Keratinocyte (primary cell): ENCODE measurements around the gene ITGAE. TPM values are rescaled to one million over a fixed set of nuclear protein-coding genes. Genes with fewer than 3 reads are reported as not detected.

ENCODE experiments used
- DNase-seq: peaks from one replicate; pipeline ENCODE4 v3.0.0-alpha.2; 2011; ENCODE audit warnings: low read depth, missing footprints, low spot score
- FAIRE-seq: peaks from 2 replicates; lab custom pipeline; 2011; peaks lifted over from hg19 to GRCh38; lab: Jason Lieb, UNC
- H2AFZ ChIP-seq: 2 replicates; pipeline ENCODE4 v1.6.0; 2012; ENCODE audit warnings: low read length, control low read depth, inconsistent platforms; ENCODE audit not compliant: control insufficient read depth
- H3K27ac ChIP-seq: 2 replicates; pipeline ENCODE4 v1.5.1; 2011; ENCODE audit warnings: low read length; ENCODE audit not compliant: control insufficient read depth, insufficient read depth
- H3K27me3 ChIP-seq: 3 replicates; pipeline ENCODE4 v1.6.0; 2011; ENCODE audit warnings: low read length; ENCODE audit not compliant: control insufficient read depth, insufficient read depth; ENCODE audit errors: extremely low read depth
- H3K36me3 ChIP-seq, 2 experiments: 2 replicates in 1 of 2; 3 replicates in 1 of 2; pipeline ENCODE4 v1.5.1; 2011; ENCODE audit warnings: low read length in 2 of 2, mild to moderate bottlenecking in 1 of 2; ENCODE audit not compliant: control insufficient read depth in 2 of 2, insufficient read depth in 2 of 2; ENCODE audit errors: extremely low read depth in 1 of 2
- H3K4me1 ChIP-seq: 3 replicates; pipeline ENCODE4 v1.5.1; 2011; ENCODE audit warnings: low read length; ENCODE audit not compliant: control insufficient read depth, insufficient read depth; ENCODE audit errors: extremely low read depth
- H3K4me2 ChIP-seq: 3 replicates; pipeline ENCODE4 v1.6.0; 2011; ENCODE audit warnings: low read depth, low read length; ENCODE audit not compliant: control insufficient read depth, insufficient read depth; ENCODE audit errors: extremely low read depth
- H3K4me3 ChIP-seq, 3 experiments: fragments of 200-600 bp in 1 of 3; sonication (generic) in 1 of 3; 2 replicates in 2 of 3; 3 replicates in 1 of 3; pipeline ENCODE4 v1.5.1; 2011 to 2016; ENCODE audit warnings: low read length in 3 of 3, mild to moderate bottlenecking in 3 of 3, control low read depth in 2 of 3, inconsistent platforms in 1 of 3, low read depth in 1 of 3, mixed read lengths in 1 of 3, mixed run types in 1 of 3, moderate library complexity in 1 of 3; ENCODE audit not compliant: control insufficient read depth in 2 of 3, insufficient read depth in 2 of 3; ENCODE audit errors: extremely low read depth in 1 of 3
- H3K79me2 ChIP-seq: 2 replicates; pipeline ENCODE4 v1.6.0; 2012; ENCODE audit warnings: low read length; ENCODE audit not compliant: control insufficient read depth, insufficient read depth
- H3K9ac ChIP-seq: 3 replicates; pipeline ENCODE4 v1.6.0; 2011; ENCODE audit warnings: low read length; ENCODE audit not compliant: control insufficient read depth, insufficient read depth; ENCODE audit errors: extremely low read depth
- H3K9me1 ChIP-seq: 3 replicates; pipeline ENCODE4 v1.6.0; 2011; ENCODE audit warnings: low read length; ENCODE audit not compliant: control insufficient read depth, insufficient read depth; ENCODE audit errors: extremely low read depth
- H3K9me3 ChIP-seq: 2 replicates; pipeline ENCODE4 v1.5.1; 2012; ENCODE audit warnings: low read depth, low read length; ENCODE audit not compliant: control insufficient read depth
- H4K20me1 ChIP-seq: 3 replicates; pipeline ENCODE4 v1.6.0; 2011; ENCODE audit warnings: low read length; ENCODE audit not compliant: control insufficient read depth, insufficient read depth; ENCODE audit errors: extremely low read depth
- CTCF ChIP-seq, 3 experiments: IDR thresholded peaks in 1 of 3; conservative IDR thresholded peaks in 1 of 3; optimal IDR thresholded peaks in 1 of 3; 2 replicates in 2 of 3; 3 replicates in 1 of 3; pipeline versions ENCODE3 to v1.5.1; 2011; ENCODE audit warnings: low read length in 3 of 3, mild to moderate bottlenecking in 3 of 3, moderate library complexity in 2 of 3, control low read depth in 1 of 3, inconsistent platforms in 1 of 3; ENCODE audit not compliant: insufficient read depth in 2 of 3; ENCODE audit errors: extremely low read depth in 1 of 3
- EZH2 ChIP-seq: IDR thresholded peaks from one replicate; pipeline ENCODE4 v1.6.1; 2012; ENCODE audit warnings: inconsistent platforms, mild to moderate bottlenecking, low read length, moderate library complexity
- dilution Hi-C: fragments of 300-500 bp; cut with MboI; formaldehyde crosslinking; loops from one replicate; pipeline ENCODE4 v1.7.0; 2020; ENCODE audit warnings: low sequenced_read_pairs; ENCODE audit not compliant: extremely low pct_ligation_motif_present
- polyA plus RNA-seq, 5 experiments: library from polyadenylated mRNA; depleted of rRNA in 3 of 5; stranded (reverse) in 3 of 5; stranded (forward) in 1 of 5; unstranded in 1 of 5; fragments of >200 nt; gene quantifications; 1 replicate in 1 of 5; 2 replicates in 3 of 5; 3 replicates in 1 of 5; pipeline versions ENCODE4 v1.2.1 to v1.2.3, GENCODE V29; 2011 to 2012; ENCODE audit warnings: missing spikeins in 2 of 5, low read depth in 1 of 5, low replicate concordance in 1 of 5

ITGAE gene
- polyA plus RNA-seq, 1 donor (not counting 4 experiments of a cell fraction or from before 2014, with no cell fraction given) = 66.6 TPM

GRCh38 chr17:3689262-3690093 lies 111.5 kb downstream of the ITGAE start:
- no peak overlapping the region for H3K4me2 ChIP-seq
- no peak overlapping the region for H3K27ac ChIP-seq
- no peaks in the 10 kb centered on the region for H3K9me3 ChIP-seq
- DNase-seq = no peak
- H2AFZ ChIP-seq = no peak overlapping the region
- dilution Hi-C loops = no loop called here
- H3K36me3 ChIP-seq = no peaks in the 10 kb centered on the region
- H3K27me3 ChIP-seq = peaks cover 20% of the 10 kb centered on the region
- H3K4me3 ChIP-seq = no peak overlapping the region
- no peak overlapping the region for H3K9ac ChIP-seq
- FAIRE-seq = no peak
- no peaks in the 10 kb centered on the region for H4K20me1 ChIP-seq
- no peaks in the 10 kb centered on the region for H3K79me2 ChIP-seq
- no peaks in the 10 kb centered on the region for H3K9me1 ChIP-seq
- H3K4me1 ChIP-seq = no peaks in the 10 kb centered on the region
- TF ChIP-seq CTCF (optimal IDR thresholded peaks at IDR 0.05 in 1 of 3, IDR thresholded peaks at IDR 0.05 in 1 of 3, conservative IDR thresholded peaks at IDR 0.05 in 1 of 3; ENCODE audit: extremely low read depth in 1 of 3, insufficient read depth in 2 of 3, low read length in 3 of 3) (no peak), EZH2 (no peak)

- no peak for DNase-seq
- no peak for FAIRE-seq
- no peak for TF ChIP-seq CTCF (optimal IDR thresholded peaks at IDR 0.05 in 1 of 3, IDR thresholded peaks at IDR 0.05 in 1 of 3, conservative IDR thresholded peaks at IDR 0.05 in 1 of 3; ENCODE audit: extremely low read depth in 1 of 3, insufficient read depth in 2 of 3, low read length in 3 of 3)
- no peak for TF ChIP-seq EZH2
- no peaks in the 10 kb centered on the region for H3K36me3 ChIP-seq
- no peak overlapping the region for H3K27ac ChIP-seq
- H3K9me3 ChIP-seq = no peaks in the 10 kb centered on the region
- no peak overlapping the region for H3K4me3 ChIP-seq
- dilution Hi-C loops = no loop called here
- no peak overlapping the region for H3K9ac ChIP-seq
- H3K4me1 ChIP-seq = no peaks in the 10 kb centered on the region
- H3K79me2 ChIP-seq = no peaks in the 10 kb centered on the region
- H3K27me3 ChIP-seq = peaks cover 17% of the 10 kb centered on the region
- H3K4me2 ChIP-seq = no peak overlapping the region
- H3K9me1 ChIP-seq = no peaks in the 10 kb centered on the region
- no peak overlapping the region for H2AFZ ChIP-seq
- no peaks in the 10 kb centered on the region for H4K20me1 ChIP-seq
Measured at GRCh38 chr17:3688852-3689261, 112.1 kb downstream of the ITGAE start.
